ENCODE results near the gene KIAA1328. TPM values are rescaled to one million over a fixed set of nuclear protein-coding genes. Genes with fewer than 3 reads are reported as not detected.
"Not testable (repeated sequence)": the region's sequence is repeated elsewhere in the genome, so short reads cannot be mapped to it uniquely, and the experiment has no call there.

The KIAA1328 gene
- total RNA-seq, result 8.6 and 8.8 TPM in 2 replicates

DNA sequence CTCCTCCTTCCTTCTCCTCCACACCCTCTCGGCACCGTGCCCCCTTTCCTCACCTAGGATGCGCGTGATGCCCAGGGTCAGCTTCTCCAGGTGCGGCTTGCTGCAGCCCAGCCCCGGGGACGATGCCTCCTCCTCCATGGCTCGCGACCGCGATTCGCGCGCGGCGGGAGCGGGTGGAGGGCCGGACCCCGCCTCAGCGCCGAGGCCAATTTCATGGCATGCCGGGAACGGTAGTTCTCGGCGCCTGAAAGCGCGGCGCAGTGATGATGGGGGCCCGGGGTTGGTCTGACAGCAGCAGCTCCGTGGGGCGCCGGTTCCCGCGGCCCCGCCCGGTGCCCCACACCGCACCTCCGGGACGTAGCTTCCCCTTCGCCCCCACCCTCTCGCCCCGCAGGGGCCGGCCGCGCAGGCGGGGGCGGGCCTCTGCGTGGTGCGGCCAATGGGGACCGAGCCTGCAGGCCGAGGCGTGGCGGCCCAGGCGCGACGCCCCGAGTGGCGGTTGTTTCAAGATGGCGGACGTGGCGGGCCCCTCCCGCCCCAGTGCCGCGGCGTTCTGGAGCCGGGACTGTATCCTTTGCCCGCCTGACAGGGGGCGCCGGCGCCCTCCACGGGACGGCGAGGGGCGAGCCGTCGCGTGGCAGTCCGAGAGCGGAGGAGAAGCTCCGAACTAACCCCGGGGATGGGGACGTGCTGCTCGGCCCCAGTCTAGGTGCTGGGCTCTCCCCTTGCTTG lies at the start of gene KIAA1328, which contains the start of gene TPGS2:
KIAA1328 (plus strand) TSS at position 498 of the 732 bp plus-strand sequence; CDS start at position 510, 12 bp downstream.
TPGS2 (minus strand) TSS at position 373 of the 732 bp plus-strand sequence; CDS start at position 138, 235 bp downstream.
- intact Hi-C loops (cut with micrococcal nuclease), result loop anchor here (1.0 to 10.0 kb wide), 10 partner anchors 19 to 1786 kb away; partner anchors contain the start of genes ELP2, GALNT1, INO80C and RMP24

DNA sequence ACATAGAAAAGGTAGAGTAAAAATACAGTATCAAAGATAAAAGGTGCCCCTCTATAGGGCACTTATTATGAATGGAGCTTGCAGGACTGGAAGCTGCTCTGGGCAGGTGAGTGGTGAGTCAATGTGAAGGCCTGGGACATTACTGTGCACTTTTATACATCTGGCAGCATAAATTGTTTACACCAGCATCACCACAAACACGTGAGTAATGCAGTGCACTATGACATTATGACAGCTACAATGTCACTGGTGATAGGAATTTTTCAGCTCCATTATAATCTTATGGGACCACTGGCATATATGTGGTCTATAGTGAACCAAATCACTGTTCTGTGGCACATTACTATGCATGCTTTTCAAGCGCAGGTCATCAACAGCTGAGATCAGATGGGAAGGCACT lies 48.2 kb upstream of the KIAA1328 start:
- intact Hi-C loops (cut with micrococcal nuclease), result no loop called here

DNA sequence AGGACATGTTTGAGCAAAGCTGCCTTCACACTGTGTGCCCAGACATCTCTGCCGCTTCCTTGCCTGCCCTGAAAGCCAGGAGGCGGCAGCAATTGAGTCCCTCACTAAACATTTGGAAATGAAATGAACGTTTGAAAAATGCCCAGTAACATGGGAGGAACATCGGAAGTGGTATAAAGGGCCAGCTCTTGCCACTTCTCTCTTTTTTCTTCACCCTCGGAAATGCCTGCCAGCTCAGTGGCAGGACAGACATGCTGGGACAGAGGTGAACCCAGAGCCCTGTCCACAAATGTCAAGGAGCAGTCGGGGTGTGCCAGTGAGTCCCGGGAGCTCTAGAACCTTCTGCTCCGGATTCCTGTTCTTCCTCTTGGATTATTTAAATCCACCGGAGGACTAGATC lies 46.2 kb upstream of the KIAA1328 start:
- intact Hi-C loops (cut with micrococcal nuclease), result no loop called here

- intact Hi-C loops (cut with micrococcal nuclease), result no loop called here
Observed at GRCh38 chr18:36783792-36784191, 45.1 kb upstream of the KIAA1328 start.

DNA sequence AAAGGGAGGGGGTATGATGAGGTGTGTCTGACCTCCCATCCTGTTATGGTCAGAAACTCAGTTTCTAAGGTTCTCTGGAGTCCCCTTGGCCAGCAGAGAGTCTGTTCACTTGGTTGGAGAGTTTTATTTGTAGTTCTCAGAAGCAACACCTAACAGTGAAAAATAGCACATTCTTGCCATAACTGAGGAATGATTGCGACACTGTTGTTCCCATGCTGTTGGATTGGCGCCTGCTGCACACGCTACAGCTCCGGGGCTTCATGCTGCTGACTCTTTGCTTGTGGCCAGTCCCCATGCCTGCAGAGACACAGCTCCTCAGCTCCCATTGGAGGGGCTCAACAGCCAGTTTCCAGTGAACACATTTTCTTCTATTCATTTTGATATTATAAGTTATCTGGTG lies 42.2 kb upstream of the KIAA1328 start:
- intact Hi-C loops (cut with micrococcal nuclease), result no loop called here

- intact Hi-C loops (cut with micrococcal nuclease), result no loop called here
Observed at GRCh38 chr18:36792634-36793283, 36.2 kb upstream of the KIAA1328 start.

DNA sequence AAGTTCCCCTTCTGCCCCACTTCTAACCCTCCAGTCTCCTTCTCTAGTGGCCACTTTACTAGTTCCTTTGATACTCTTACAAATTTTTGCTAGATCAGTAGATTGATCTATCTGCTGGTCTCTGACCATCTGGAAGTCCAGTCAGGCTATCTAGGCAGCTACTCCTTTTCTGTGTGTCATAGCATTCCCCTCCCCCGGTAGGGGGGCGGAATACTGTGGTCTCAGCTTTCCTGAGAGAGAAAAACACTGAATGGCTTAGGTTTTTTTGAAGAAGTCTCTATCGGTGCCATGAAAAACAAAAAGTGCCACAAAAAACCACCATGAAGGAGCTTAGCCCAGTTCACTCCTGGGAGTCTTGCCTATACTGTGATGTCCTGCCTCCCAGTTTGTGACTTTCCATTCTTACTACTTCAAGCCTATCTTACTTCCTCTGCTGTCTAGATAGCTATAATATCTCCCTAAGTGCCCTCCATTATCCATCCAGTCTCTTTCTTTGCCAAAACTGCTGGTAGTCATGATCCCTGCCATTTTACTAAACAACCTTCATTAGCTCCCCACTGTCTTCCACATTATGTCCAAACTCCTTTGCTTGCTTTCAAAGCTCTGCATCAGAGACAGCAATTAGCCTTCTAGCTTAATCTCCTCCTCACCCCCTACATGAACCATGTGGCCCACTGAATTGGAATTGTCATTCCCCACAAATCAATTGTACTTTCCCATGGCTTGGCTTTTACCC lies 30.0 kb upstream of the KIAA1328 start:
- intact Hi-C loops (cut with micrococcal nuclease), result no loop called here

GRCh38 chr18:36805105-36805504 lies 23.8 kb upstream of the KIAA1328 start:
- intact Hi-C loops (cut with micrococcal nuclease), result loop anchor here (5.0 kb wide), 2 partner anchors 343 to 523 kb away; no protein-coding TSS in a partner anchor

- intact Hi-C loops (cut with micrococcal nuclease), result loop anchor here (1.0 to 5.0 kb wide), 7 partner anchors 21 to 1052 kb away; partner anchors contain the start of genes KIAA1328 and TPGS2
Observed at GRCh38 chr18:36808681-36809080, 20.2 kb upstream of the KIAA1328 start.

DNA sequence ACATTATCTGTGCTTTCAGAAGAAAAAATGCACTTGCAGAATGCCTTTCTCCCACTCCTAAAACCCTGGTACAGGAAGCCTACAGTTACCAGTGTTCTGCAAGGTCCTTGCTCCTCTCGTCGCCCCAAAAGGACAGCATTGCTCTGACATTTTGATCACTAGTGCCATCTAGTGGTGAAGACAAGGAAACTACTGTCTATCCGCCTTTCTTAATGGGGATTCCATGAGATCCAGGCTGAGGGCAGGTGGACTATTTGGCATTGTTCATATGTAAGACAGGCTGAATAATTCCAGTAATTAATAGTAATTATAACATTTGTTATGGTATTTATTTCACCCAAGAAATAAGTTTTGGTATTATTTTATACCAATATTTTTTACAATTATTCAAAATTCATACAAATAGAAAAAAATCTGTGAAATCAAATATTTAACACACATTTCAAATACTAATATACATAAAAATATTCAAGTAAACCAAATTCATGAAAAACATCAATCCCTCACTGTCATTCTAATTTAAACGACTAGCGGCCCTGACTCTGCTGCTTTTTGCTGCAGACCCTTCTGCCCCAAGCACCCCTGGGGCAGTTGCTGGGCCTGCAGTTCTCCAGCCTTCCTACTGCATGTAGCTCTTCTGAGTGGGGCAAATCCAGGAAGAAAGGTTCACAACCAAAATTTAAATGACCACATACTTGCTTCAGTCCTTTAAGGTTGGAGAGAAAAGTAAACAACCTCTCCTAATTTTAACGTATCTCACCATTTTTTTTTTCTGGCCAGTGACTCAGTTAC lies 19.1 kb upstream of the KIAA1328 start:
- intact Hi-C loops (cut with micrococcal nuclease), result loop anchor here (1.0 to 5.0 kb wide), 7 partner anchors 20 to 1053 kb away; partner anchors contain the start of genes KIAA1328 and TPGS2

- intact Hi-C loops (cut with micrococcal nuclease), result no loop called here
Observed at GRCh38 chr18:36811430-36811829, 17.5 kb upstream of the KIAA1328 start.

GRCh38 chr18:36811955-36812354 lies 17.0 kb upstream of the KIAA1328 start:
- intact Hi-C loops (cut with micrococcal nuclease), result no loop called here

GRCh38 chr18:36812678-36813077 lies 16.2 kb upstream of the KIAA1328 start:
- intact Hi-C loops (cut with micrococcal nuclease), result no loop called here

GRCh38 chr18:36813101-36813775 lies 15.7 kb upstream of the KIAA1328 start:
- intact Hi-C loops (cut with micrococcal nuclease), result no loop called here

DNA sequence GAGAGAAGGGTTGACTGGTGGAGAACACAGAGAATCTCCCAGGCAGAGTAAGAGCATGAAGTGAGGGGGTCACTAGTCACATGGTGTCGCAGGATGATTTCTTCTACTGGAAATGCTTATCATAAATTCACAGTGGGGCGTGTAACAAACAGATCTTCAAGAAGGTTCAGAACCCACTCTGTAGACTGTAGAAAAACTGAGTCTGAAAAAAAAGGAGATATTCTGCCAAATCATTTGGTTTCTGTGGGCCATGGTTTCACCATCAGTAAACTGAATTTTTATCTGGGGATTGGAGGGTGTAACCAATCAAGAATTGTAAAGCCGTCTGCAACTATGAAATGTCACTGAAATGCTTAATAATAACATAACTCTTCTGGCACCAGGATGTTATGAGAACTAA lies 15.1 kb upstream of the KIAA1328 start:
- intact Hi-C loops (cut with micrococcal nuclease), result no loop called here

- intact Hi-C loops (cut with micrococcal nuclease), result no loop called here
Observed at GRCh38 chr18:36814994-36815393, 13.9 kb upstream of the KIAA1328 start.

DNA sequence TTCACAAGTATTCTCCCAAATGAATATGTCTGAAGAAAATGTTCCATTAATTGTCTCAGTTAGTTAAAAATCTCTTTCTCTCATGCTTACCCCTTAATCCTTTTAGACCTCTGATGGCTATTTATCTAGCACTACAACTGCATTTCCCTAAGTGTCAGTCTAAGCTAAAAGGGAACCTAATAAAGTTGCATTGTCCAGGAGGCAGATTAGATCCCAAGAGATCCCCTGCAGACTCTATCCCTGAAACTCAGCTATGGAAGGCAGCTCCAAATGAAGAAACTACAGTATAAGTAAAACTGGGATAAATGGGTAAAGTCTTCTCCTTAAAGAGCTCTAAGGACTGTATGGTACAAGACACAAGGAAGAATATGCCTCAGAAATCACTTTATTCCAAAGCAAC lies 12.8 kb upstream of the KIAA1328 start:
- intact Hi-C loops (cut with micrococcal nuclease), result not testable (repeated sequence)

DNA sequence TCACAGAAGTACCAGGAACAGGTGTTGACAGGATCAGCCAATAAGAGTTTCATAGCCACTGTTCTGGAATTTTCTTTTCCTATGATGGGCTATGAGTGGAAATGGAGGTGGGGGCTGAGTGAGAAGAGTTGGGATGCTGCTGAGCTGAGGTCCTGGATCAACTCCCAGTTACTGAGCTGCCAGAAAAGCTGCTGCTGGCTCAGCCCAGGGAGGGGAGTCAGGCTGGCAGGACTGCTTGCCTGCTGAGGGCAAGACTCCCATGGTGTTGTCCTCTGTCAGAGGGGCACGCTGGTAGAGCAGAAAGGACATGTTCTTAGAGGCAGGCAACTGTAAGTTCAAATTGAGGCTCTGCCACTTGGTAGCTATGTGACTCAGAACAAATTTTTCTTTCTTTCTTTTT lies 11.9 kb upstream of the KIAA1328 start:
- intact Hi-C loops (cut with micrococcal nuclease), result no loop called here

GRCh38 chr18:36818652-36819051 lies 10.3 kb upstream of the KIAA1328 start:
- intact Hi-C loops (cut with micrococcal nuclease), result no loop called here

DNA sequence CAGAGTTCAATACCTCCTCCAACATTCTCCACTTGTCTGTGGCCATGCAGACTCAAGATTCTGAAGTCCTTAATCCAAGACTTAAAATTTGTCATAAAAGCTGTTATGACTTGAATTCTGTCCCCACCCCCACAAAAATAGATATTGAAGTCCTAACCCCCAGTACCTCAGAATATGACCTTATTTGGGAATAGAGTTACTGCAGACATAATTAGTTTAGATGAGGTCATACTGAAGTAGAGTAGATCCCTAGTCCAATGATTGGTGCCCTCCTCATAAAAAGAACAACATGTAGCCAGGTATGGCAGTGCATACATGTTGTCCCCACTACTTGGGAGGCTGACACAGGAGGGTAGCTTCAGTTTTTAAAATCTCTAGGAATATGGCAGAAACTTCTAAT lies 9.3 kb upstream of the KIAA1328 start:
- intact Hi-C loops (cut with micrococcal nuclease), result loop anchor here (10.0 kb wide), 1 partner anchor 425 kb away; no protein-coding TSS in a partner anchor

Data from T-helper 1 cell treated with Interleukin-12 subunit alpha and Interleukin-12 subunit beta and Interleukin-4 antibody, amounts not matched to agents 30 ng/mL and 1 ng/mL, for 36 hours (primary cell).